ENCODE results near the gene THBS1. TPM values are rescaled to one million over a fixed set of nuclear protein-coding genes. Genes with fewer than 3 reads are reported as not detected.

Gene THBS1
- polyA plus RNA-seq, 10 donors, result 42.5 to 99.7 (median 71.2) TPM

- DNase-seq, result peak in 1 of 3 donors; percentile 16
Measured at GRCh38 chr15:39587731-39588530, 7.1 kb downstream of the THBS1 start.

- DNase-seq, result no peak
Measured at GRCh38 chr15:39588531-39589192, 7.8 kb downstream of the THBS1 start.

GRCh38 chr15:39589193-39589814 lies 8.4 kb downstream of the THBS1 start:
- no peak for DNase-seq

- DNase-seq, result no peak
Measured at GRCh38 chr15:39589815-39590644, 9.2 kb downstream of the THBS1 start.

GRCh38 chr15:39591141-39591895 lies 10.4 kb downstream of the THBS1 start:
- DNase-seq, result no peak

GRCh38 chr15:39591896-39592315 lies 11.0 kb downstream of the THBS1 start:
- no peak for DNase-seq

- peak in 1 of 3 donors; percentile 11 for DNase-seq
Measured at GRCh38 chr15:39592500-39592899, 11.6 kb downstream of the THBS1 start.

GRCh38 chr15:39593071-39593655 lies 12.3 kb downstream of the THBS1 start:
- no peak for DNase-seq

- no peak for DNase-seq
Measured at GRCh38 chr15:39593656-39594445, 13.0 kb downstream of the THBS1 start.

- peak in 1 of 3 donors; percentile 17 for DNase-seq
Measured at GRCh38 chr15:39594446-39595337, 13.8 kb downstream of the THBS1 start.

- peak in 1 of 3 donors; percentile 13 for DNase-seq
Measured at GRCh38 chr15:39595338-39596221, 14.7 kb downstream of the THBS1 start.

GRCh38 chr15:39596358-39597051 lies 15.6 kb downstream of the THBS1 start:
- DNase-seq, result peak in 1 of 3 donors; percentile 12

GRCh38 chr15:39597336-39597735 lies 16.5 kb downstream of the THBS1 start:
- no peak for DNase-seq

GRCh38 chr15:39597751-39598185 lies 16.9 kb downstream of the THBS1 start:
- peak in 1 of 3 donors; percentile 57 for DNase-seq

GRCh38 chr15:39598186-39598850 lies 17.4 kb downstream of the THBS1 start:
- peak in 1 of 3 donors; percentile 41 for DNase-seq

Data from muscle of back (tissue), 11 donors.